22Rv1 (cell line): Measurements from ENCODE around the gene MED20.

Source experiments
- ZFX ChIP-seq: fragments of 450-650 bp; IDR thresholded peaks from 2 replicates; pipeline ENCODE4 v1.6.1; 2017; ENCODE audit warnings: antibody characterized with exemption, borderline replicate concordance
- TF ChIP-seq, protein P1 (sequence below): fragments of 450-650 bp; IDR thresholded peaks from 2 replicates; pipeline ENCODE4 v1.5.1; 2017; ENCODE audit warnings: mild to moderate bottlenecking

DNA sequence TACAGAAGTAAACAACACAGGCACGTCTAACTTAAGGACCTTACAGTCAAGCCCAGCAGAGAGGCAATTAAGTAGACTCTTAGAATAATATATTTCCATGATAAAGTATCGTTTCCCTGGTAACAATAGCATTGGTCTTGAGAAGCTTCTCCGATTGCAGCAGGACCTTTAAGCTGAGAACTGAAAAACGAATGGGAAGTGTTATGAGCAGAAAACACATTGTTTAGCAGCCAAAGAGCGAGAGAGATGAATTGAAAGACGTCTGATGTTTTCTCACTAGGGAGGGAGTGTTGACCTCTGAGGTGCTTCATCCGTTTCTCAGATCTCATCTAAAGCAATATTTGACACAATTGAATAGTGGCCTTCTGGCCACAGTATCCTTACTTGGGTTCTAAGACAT lies 1.2 kb upstream of the MED20 start:
- TF ChIP-seq, protein P1, sequence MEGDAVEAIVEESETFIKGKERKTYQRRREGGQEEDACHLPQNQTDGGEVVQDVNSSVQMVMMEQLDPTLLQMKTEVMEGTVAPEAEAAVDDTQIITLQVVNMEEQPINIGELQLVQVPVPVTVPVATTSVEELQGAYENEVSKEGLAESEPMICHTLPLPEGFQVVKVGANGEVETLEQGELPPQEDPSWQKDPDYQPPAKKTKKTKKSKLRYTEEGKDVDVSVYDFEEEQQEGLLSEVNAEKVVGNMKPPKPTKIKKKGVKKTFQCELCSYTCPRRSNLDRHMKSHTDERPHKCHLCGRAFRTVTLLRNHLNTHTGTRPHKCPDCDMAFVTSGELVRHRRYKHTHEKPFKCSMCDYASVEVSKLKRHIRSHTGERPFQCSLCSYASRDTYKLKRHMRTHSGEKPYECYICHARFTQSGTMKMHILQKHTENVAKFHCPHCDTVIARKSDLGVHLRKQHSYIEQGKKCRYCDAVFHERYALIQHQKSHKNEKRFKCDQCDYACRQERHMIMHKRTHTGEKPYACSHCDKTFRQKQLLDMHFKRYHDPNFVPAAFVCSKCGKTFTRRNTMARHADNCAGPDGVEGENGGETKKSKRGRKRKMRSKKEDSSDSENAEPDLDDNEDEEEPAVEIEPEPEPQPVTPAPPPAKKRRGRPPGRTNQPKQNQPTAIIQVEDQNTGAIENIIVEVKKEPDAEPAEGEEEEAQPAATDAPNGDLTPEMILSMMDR = no peak
- no peak for TF ChIP-seq ZFX
